Neural progenitor cell (in vitro differentiated cells): ENCODE results near the gene AP2S1. TPM values are rescaled to one million over a fixed set of nuclear protein-coding genes. Genes with fewer than 3 reads are reported as not detected.
A peak's percentile ranks its signal among the peaks of the same experiment; 100 is the strongest.

Experiments used
- DNase-seq: peaks from one replicate; pipeline ENCODE4 v3.0.0-alpha.2; 2016; ENCODE audit warnings: low spot score
- H2AFZ ChIP-seq: fragments of 200-600 bp; sonication (generic); replicated peaks from 2 replicates; pipeline ENCODE4 v1.6.1; 2016; ENCODE audit warnings: antibody characterized with exemption
- H3F3A ChIP-seq: fragments of 200-600 bp; sonication (generic); 2 replicates; pipeline ENCODE4 v1.6.1; 2016; ENCODE audit warnings: antibody characterized with exemption, low read depth
- H3K27ac ChIP-seq: fragments of 200-600 bp; sonication (generic); 2 replicates; pipeline ENCODE4 v1.5.1; 2016; ENCODE audit warnings: mild to moderate bottlenecking
- H3K27me3 ChIP-seq: fragments of 200-600 bp; sonication (generic); 2 replicates; pipeline ENCODE4 v1.6.1; 2016; ENCODE audit warnings: mild to moderate bottlenecking, moderate library complexity
- H3K36me3 ChIP-seq: fragments of 200-600 bp; sonication (generic); 2 replicates; pipeline ENCODE4 v1.5.1; 2016
- H3K4me1 ChIP-seq: fragments of 200-600 bp; sonication (generic); 2 replicates; pipeline ENCODE4 v1.6.1; 2016; ENCODE audit warnings: mixed run types
- H3K4me2 ChIP-seq: fragments of 200-600 bp; sonication (generic); 2 replicates; pipeline ENCODE4 v1.6.1; 2016
- H3K4me3 ChIP-seq: fragments of 200-600 bp; sonication (generic); 2 replicates; pipeline ENCODE4 v1.5.1; 2016
- H3K79me2 ChIP-seq: fragments of 200-600 bp; sonication (generic); 2 replicates; pipeline ENCODE4 v1.6.1; 2016; ENCODE audit warnings: low read depth
- H3K9ac ChIP-seq: fragments of 200-600 bp; sonication (generic); 2 replicates; pipeline ENCODE4 v1.6.1; 2016
- H3K9me3 ChIP-seq: fragments of 200-600 bp; sonication (generic); 2 replicates; pipeline ENCODE4 v1.5.1; 2016; ENCODE audit warnings: low read depth
- H4K20me1 ChIP-seq: fragments of 200-600 bp; sonication (generic); 2 replicates; pipeline ENCODE4 v1.6.1; 2016; ENCODE audit warnings: low read depth
- H3K27ac Mint-ChIP-seq: 3 replicates; pipeline ENCODE4 v1.8.0; 2021; ENCODE audit warnings: mixed read lengths
- H3K27me3 Mint-ChIP-seq: 2 replicates; pipeline ENCODE4 v1.8.0; 2022; ENCODE audit warnings: low read depth, mild to moderate bottlenecking, inconsistent platforms, moderate library complexity, mixed read lengths; ENCODE audit not compliant: insufficient read depth
- H3K36me3 Mint-ChIP-seq: 3 replicates; pipeline ENCODE4 v1.8.0; 2021; ENCODE audit warnings: mixed read lengths
- H3K4me1 Mint-ChIP-seq: 3 replicates; pipeline ENCODE4 v1.8.0; 2021; ENCODE audit warnings: mixed read lengths
- H3K4me3 Mint-ChIP-seq: 3 replicates; pipeline ENCODE4 v1.8.0; 2021; ENCODE audit warnings: mild to moderate bottlenecking, moderate library complexity, mixed read lengths
- H3K9me3 Mint-ChIP-seq: 3 replicates; pipeline ENCODE4 v1.8.0; 2020; ENCODE audit warnings: mixed read lengths
- EZH2 ChIP-seq: fragments of 200-600 bp; sonication (generic); IDR thresholded peaks from 2 replicates; pipeline ENCODE4 v1.6.1; 2017; ENCODE audit warnings: antibody characterized with exemption, mild to moderate bottlenecking, moderate library complexity
- EZH2phosphoT487 ChIP-seq: fragments of 200-600 bp; sonication (generic); IDR thresholded peaks from 2 replicates; pipeline ENCODE4 v1.6.1; 2017; ENCODE audit warnings: antibody characterized with exemption
- total RNA-seq: library from RNA; depleted of rRNA; stranded (reverse); fragments of >200 nt; gene quantifications from 2 replicates; pipeline ENCODE4 v1.2.3, GENCODE V29; 2015; ENCODE audit warnings: low replicate concordance
- TF ChIP-seq, protein P1 (sequence below): fragments of 200-600 bp; sonication (generic); IDR thresholded peaks from 2 replicates; pipeline ENCODE4 v1.5.1; 2017; ENCODE audit warnings: antibody characterized with exemption, mild to moderate bottlenecking

Gene AP2S1
- total RNA-seq, 1 donor from 2014 or later, result 104 TPM

DNA sequence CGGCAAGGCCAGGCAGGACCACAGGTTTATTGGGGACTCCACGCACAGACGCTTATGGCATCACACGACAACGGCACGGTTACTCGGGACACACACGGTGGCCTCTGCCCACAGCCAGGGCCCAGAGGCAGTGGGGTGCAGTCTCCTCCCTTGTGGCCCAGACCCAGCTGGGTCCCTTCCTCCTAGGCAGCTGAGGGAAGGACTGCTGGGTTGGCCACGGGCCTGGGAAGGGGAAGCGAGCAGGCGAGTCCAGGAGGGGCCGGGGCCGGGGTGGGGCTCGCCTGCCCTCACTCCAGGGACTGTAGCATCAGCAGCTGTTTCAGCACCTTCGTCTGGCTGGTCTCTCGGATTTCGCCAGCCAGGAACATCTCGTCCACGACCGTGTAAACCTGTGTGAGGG lies 12.5 kb downstream of the AP2S1 start:
- no peaks in the 10 kb centered on the region for H3K79me2 ChIP-seq
- H3K4me1 Mint-ChIP-seq, result no peaks in the 10 kb centered on the region
- H3K9ac ChIP-seq, result no peak overlapping the region

DNA sequence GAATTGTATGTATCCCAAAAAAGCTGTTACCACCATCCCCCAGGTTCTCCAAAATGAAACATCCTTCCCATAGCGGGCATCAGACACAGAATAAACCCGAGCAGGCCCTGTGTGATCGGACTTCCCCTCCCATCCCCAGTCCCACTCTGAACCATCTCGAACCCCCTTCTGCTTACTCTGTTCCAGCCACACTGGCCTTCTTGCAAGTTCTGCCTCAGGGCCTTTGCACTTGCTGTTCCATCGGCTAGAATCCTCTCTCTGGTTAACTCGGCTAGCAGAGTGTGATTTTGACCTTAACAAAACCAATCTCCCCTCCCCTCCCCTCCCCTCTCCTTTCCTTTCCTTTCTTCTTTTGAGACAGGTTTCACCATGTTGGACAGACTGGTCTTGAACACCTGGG lies 15.7 kb downstream of the AP2S1 start:
- H3K9ac ChIP-seq, result no peak overlapping the region
- H3K36me3 ChIP-seq, result no peaks in the 10 kb centered on the region
- no peak overlapping the region for H3K4me2 ChIP-seq
- no peak overlapping the region for H2AFZ ChIP-seq
- Mint-ChIP-seq H3K4me1 (no peaks in the 10 kb centered on the region), H3K4me3 (no peak overlapping the region), H3K9me3 (no peaks in the 10 kb centered on the region), H3K36me3 (peaks cover 5% of the 10 kb centered on the region), H3K27me3 (peaks cover 5% of the 10 kb centered on the region), H3K27ac (no peak overlapping the region)
- H3K4me3 ChIP-seq, result no peak overlapping the region
- no peaks in the 10 kb centered on the region for H3K9me3 ChIP-seq
- H3K27ac ChIP-seq, result no peak overlapping the region
- no peaks in the 10 kb centered on the region for H3K27me3 ChIP-seq
- DNase-seq, result no peak
- no peaks in the 10 kb centered on the region for H3K79me2 ChIP-seq
- H3K4me1 ChIP-seq, result no peaks in the 10 kb centered on the region
- TF ChIP-seq EZH2, result no peak
- TF ChIP-seq EZH2phosphoT487, result no peak
- TF ChIP-seq, protein P1, sequence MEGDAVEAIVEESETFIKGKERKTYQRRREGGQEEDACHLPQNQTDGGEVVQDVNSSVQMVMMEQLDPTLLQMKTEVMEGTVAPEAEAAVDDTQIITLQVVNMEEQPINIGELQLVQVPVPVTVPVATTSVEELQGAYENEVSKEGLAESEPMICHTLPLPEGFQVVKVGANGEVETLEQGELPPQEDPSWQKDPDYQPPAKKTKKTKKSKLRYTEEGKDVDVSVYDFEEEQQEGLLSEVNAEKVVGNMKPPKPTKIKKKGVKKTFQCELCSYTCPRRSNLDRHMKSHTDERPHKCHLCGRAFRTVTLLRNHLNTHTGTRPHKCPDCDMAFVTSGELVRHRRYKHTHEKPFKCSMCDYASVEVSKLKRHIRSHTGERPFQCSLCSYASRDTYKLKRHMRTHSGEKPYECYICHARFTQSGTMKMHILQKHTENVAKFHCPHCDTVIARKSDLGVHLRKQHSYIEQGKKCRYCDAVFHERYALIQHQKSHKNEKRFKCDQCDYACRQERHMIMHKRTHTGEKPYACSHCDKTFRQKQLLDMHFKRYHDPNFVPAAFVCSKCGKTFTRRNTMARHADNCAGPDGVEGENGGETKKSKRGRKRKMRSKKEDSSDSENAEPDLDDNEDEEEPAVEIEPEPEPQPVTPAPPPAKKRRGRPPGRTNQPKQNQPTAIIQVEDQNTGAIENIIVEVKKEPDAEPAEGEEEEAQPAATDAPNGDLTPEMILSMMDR, result no peak
- H4K20me1 ChIP-seq, result no peaks in the 10 kb centered on the region
- H3F3A ChIP-seq, result no peaks in the 10 kb centered on the region

More for the DNA sequence above, 12.5 kb downstream of the AP2S1 start:
- no peak overlapping the region for H2AFZ ChIP-seq
- H3K36me3 ChIP-seq, result no peaks in the 10 kb centered on the region
- no peak for TF ChIP-seq EZH2phosphoT487
- TF ChIP-seq, protein P1, result no peak
- no peak for TF ChIP-seq EZH2
- H3K4me1 ChIP-seq, result no peaks in the 10 kb centered on the region
- H3K4me3 Mint-ChIP-seq, result peak overlapping the region; percentile 50
- H3K4me2 ChIP-seq, result no peak overlapping the region
- peaks cover 7% of the 10 kb centered on the region for H3K27me3 Mint-ChIP-seq
- no peaks in the 10 kb centered on the region for H3K9me3 Mint-ChIP-seq
- peaks cover 5% of the 10 kb centered on the region for H4K20me1 ChIP-seq
- no peak overlapping the region for H3K4me3 ChIP-seq
- no peaks in the 10 kb centered on the region for H3K9me3 ChIP-seq
- H3K27ac Mint-ChIP-seq, result no peak overlapping the region
- peaks cover 8% of the 10 kb centered on the region for H3K36me3 Mint-ChIP-seq
- H3F3A ChIP-seq, result peaks cover 10% of the 10 kb centered on the region
- H3K27ac ChIP-seq, result no peak overlapping the region
- H3K27me3 ChIP-seq, result no peaks in the 10 kb centered on the region
- no peak for DNase-seq

DNA sequence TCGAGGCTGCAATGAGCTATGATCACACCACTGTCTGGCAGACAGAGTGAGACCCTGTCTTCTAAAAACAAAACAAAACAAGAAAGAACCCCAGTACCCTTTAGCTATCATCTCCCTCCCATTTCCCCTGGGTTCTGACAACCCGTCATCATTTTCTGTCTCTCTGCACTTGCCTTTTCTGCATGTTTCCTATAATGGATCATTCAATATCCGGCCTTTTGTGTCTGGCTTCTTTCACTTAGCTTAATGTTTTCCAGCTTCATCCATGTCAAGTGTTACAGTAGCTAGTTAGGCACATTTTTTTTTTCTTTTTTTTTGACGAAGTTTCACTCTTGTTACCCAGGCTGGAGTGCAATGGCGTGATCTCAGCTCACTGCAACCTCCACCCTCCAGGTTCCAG lies 16.5 kb downstream of the AP2S1 start:
- no peak for DNase-seq
- H3K4me1 Mint-ChIP-seq, result peaks cover under 1% of the 10 kb centered on the region
- no peaks in the 10 kb centered on the region for H3K79me2 ChIP-seq
- H3K4me1 ChIP-seq, result no peaks in the 10 kb centered on the region
- no peaks in the 10 kb centered on the region for H3K36me3 ChIP-seq
- no peak overlapping the region for H3K27ac ChIP-seq
- TF ChIP-seq EZH2 (no peak), EZH2phosphoT487 (no peak)
- TF ChIP-seq, protein P1, result no peak
- peaks cover 3% of the 10 kb centered on the region for H3F3A ChIP-seq
- H3K4me2 ChIP-seq, result no peak overlapping the region
- no peaks in the 10 kb centered on the region for H3K9me3 Mint-ChIP-seq
- no peaks in the 10 kb centered on the region for H3K9me3 ChIP-seq
- no peak overlapping the region for H3K4me3 Mint-ChIP-seq
- peaks cover 5% of the 10 kb centered on the region for H3K27me3 Mint-ChIP-seq
- H3K36me3 Mint-ChIP-seq, result peaks cover 4% of the 10 kb centered on the region
- no peak overlapping the region for H3K27ac Mint-ChIP-seq
- H2AFZ ChIP-seq, result no peak overlapping the region
- H4K20me1 ChIP-seq, result no peaks in the 10 kb centered on the region
- H3K27me3 ChIP-seq, result no peaks in the 10 kb centered on the region
- H3K4me3 ChIP-seq, result no peak overlapping the region
- H3K9ac ChIP-seq, result no peak overlapping the region

DNA sequence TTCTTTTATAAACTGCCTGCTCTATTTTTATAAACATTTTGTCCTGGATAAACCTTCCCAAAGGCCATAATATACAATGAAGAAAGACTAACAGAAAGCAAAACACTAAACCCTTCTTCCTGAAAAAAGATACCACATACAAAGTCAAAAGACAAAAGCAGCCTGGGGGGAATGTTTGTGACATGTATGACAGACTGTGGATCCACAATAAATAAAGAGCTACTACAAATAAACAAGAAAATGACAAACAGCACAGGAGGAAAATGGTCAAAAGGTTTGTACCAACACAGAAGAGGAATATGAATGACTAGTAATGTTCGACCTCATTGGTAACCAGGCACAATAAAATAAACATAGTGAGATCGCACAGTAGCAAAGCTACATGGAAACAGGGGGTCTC lies 19.8 kb downstream of the AP2S1 start:
- Mint-ChIP-seq H3K36me3 (no peaks in the 10 kb centered on the region), H3K4me1 (peaks cover 5% of the 10 kb centered on the region), H3K9me3 (no peaks in the 10 kb centered on the region)

More for the DNA sequence above, 19.8 kb downstream of the AP2S1 start:
- no peak overlapping the region for H3K4me3 ChIP-seq
- Mint-ChIP-seq H3K27ac (no peak overlapping the region), H3K27me3 (peaks cover 2% of the 10 kb centered on the region), H3K4me3 (no peak overlapping the region)
- H3K79me2 ChIP-seq, result no peaks in the 10 kb centered on the region
- no peak overlapping the region for H3K4me2 ChIP-seq
- H4K20me1 ChIP-seq, result no peaks in the 10 kb centered on the region
- H3F3A ChIP-seq, result peaks cover 3% of the 10 kb centered on the region
- no peaks in the 10 kb centered on the region for H3K9me3 ChIP-seq
- H2AFZ ChIP-seq, result no peak overlapping the region
- DNase-seq, result no peak
- no peak overlapping the region for H3K27ac ChIP-seq
- H3K9ac ChIP-seq, result no peak overlapping the region
- H3K27me3 ChIP-seq, result no peaks in the 10 kb centered on the region
- H3K4me1 ChIP-seq, result no peaks in the 10 kb centered on the region
- no peaks in the 10 kb centered on the region for H3K36me3 ChIP-seq
- TF ChIP-seq, protein P1, result no peak
- TF ChIP-seq EZH2 (no peak), EZH2phosphoT487 (no peak)
